ENCODE results near the gene CASZ1. TPM values are rescaled to one million over a fixed set of nuclear protein-coding genes. Genes with fewer than 3 reads are reported as not detected.

Gene CASZ1
- total and polyA plus RNA-seq, 10 of the 15 experiments (the other 5 are each of a cell fraction or from before 2014, with no cell fraction given), result 0.52 to 9.8 (median 3.7) TPM

DNA sequence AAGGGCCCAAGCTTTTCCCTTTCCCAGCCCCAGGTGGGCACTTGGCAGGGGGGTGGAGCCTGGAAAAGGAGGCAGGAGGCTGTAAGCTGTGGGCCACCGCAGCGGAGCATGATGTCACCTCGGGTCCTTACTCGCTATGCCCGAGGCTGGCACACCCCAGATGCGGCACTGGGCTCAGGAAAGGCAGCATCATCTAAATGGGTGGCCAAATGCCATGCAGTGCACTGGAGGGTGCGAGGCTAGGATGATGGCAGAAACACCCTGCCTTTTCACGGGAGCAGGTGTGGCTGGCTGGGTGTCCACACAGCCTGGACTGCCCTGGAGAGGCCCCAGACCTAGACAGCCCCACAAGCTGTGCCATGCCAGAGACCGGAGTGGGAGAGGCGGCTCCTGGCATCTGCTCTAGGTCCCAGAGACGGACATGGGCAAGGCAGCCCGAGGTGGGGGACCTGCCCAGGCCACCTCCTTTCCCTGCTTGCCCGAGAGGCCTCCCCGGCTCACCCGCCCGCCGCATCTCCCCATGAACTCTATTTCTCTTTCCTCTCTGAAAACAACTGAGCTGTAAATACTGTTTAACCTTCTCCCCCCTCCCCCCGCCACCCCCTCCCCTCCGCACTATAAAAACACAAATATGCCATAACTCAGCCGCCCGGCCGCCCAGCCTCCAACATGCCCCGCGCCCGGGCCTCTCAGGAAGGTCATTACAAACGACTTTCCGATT, 124.7 kb downstream of the CASZ1 start (continued):
- TF ChIP-seq ZNF687 (IDR thresholded peaks at IDR 0.05) (no peak), POLR2AphosphoS5 (IDR thresholded peaks at IDR 0.05; ENCODE audit: low read length) (no peak), MXI1 (IDR thresholded peaks at IDR 0.05; ENCODE audit: low read depth, low read length) (no peak), SP1 (IDR thresholded peaks at IDR 0.05; ENCODE audit: low read depth, low read length) (no peak), EP300 (IDR thresholded peaks at IDR 0.05; ENCODE audit: borderline replicate concordance in 1 of 2, control insufficient read depth in 1 of 2, low read depth in 2 of 2, low read length in 2 of 2) (no peak), CBFB (IDR thresholded peaks at IDR 0.05; ENCODE audit: low read depth) (no peak), MEF2A (IDR thresholded peaks at IDR 0.05; ENCODE audit: insufficient read depth, low read depth, low read length) (no peak), BHLHE40 (IDR thresholded peaks at IDR 0.05; ENCODE audit: borderline replicate concordance in 1 of 2, low read depth in 2 of 2, low read length in 1 of 2) (no peak), PAX5 (IDR thresholded peaks at IDR 0.05; ENCODE audit: borderline replicate concordance, low read depth, low read length) (no peak)
